Measurements from ENCODE around the gene CA5A.

Gene CA5A

GRCh38 chr16:87939562-87940423 lies 3.5 kb upstream of the CA5A start:
- TF ChIP-seq, protein P1, sequence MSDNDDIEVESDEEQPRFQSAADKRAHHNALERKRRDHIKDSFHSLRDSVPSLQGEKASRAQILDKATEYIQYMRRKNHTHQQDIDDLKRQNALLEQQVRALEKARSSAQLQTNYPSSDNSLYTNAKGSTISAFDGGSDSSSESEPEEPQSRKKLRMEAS (IDR thresholded peaks at IDR 0.05), result no peak
- TF ChIP-seq ZBTB7A (IDR thresholded peaks at IDR 0.05; ENCODE audit: low read depth) (no peak), YY1 (IDR thresholded peaks at IDR 0.05; ENCODE audit: low read depth) (no peak), NFIC (IDR thresholded peaks at IDR 0.05) (no peak), CREB1 (IDR thresholded peaks at IDR 0.05; ENCODE audit: low read depth) (no peak), RAD21 (IDR thresholded peaks at IDR 0.05; ENCODE audit: low read depth) (no peak)

DNA sequence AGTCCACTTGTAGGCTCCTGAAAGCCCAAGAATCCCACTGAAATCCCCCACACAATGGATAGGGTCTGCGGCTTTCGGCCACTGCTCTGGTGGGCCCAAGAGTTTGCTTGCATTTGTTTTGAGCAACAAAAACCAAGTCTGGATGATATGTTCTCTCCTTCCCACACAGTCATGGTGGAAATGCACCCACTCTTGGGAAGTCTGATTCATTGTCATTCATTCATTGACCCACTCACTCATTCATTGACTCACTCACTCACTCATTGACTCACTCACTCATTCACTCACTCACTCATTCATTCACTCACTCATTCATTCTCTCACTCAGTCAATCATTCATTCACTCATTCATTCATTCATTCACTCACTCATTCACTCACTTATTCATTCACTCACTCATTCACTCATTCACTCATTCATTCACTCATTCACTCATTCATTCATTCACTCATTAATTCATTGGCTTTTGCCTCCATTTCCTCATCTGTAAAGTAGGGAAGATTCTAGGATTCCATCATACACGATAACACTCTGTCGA lies 2.2 kb upstream of the CA5A start:
- TF ChIP-seq TCF12 (IDR thresholded peaks at IDR 0.05; ENCODE audit: low read depth) (no peak), EP300 (IDR thresholded peaks at IDR 0.05; ENCODE audit: borderline replicate concordance) (no peak), EGR1 (IDR thresholded peaks at IDR 0.05) (no peak), FOXM1 (IDR thresholded peaks at IDR 0.05; ENCODE audit: borderline replicate concordance, low read depth) (no peak), ZBTB7A (IDR thresholded peaks at IDR 0.05; ENCODE audit: low read depth) (no peak)

- TF ChIP-seq FOXM1 (IDR thresholded peaks at IDR 0.05; ENCODE audit: borderline replicate concordance, low read depth) (no peak), TAF1 (IDR thresholded peaks at IDR 0.05; ENCODE audit: low read depth) (no peak)
Observed at GRCh38 chr16:87933140-87933495, 3.2 kb downstream of the CA5A start.

GRCh38 chr16:87931504-87931903 lies 4.8 kb downstream of the CA5A start:
- TF ChIP-seq EP300 (IDR thresholded peaks at IDR 0.05; ENCODE audit: borderline replicate concordance) (no peak), RAD21 (IDR thresholded peaks at IDR 0.05; ENCODE audit: low read depth) (no peak), YY1 (IDR thresholded peaks at IDR 0.05; ENCODE audit: low read depth) (no peak), FOXM1 (IDR thresholded peaks at IDR 0.05; ENCODE audit: borderline replicate concordance, low read depth) (no peak), TCF12 (IDR thresholded peaks at IDR 0.05; ENCODE audit: low read depth) (no peak), EGR1 (IDR thresholded peaks at IDR 0.05) (no peak), NFIC (IDR thresholded peaks at IDR 0.05) (no peak), CREB1 (IDR thresholded peaks at IDR 0.05; ENCODE audit: low read depth) (no peak), REST (IDR thresholded peaks at IDR 0.05; ENCODE audit: low read depth) (no peak), CEBPB (IDR thresholded peaks at IDR 0.05) (no peak)
- TF ChIP-seq, protein P2, sequence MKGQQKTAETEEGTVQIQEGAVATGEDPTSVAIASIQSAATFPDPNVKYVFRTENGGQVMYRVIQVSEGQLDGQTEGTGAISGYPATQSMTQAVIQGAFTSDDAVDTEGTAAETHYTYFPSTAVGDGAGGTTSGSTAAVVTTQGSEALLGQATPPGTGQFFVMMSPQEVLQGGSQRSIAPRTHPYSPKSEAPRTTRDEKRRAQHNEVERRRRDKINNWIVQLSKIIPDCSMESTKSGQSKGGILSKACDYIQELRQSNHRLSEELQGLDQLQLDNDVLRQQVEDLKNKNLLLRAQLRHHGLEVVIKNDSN (IDR thresholded peaks at IDR 0.05), result no peak

GRCh38 chr16:87930456-87930855 lies 5.9 kb downstream of the CA5A start:
- TF ChIP-seq CREB1 (IDR thresholded peaks at IDR 0.05; ENCODE audit: low read depth) (no peak), YY1 (IDR thresholded peaks at IDR 0.05; ENCODE audit: low read depth) (no peak), REST (IDR thresholded peaks at IDR 0.05; ENCODE audit: low read depth) (no peak), RAD21 (IDR thresholded peaks at IDR 0.05; ENCODE audit: low read depth) (peak; percentile 48)

GRCh38 chr16:87929986-87930385 lies 6.3 kb downstream of the CA5A start:
- TF ChIP-seq REST (IDR thresholded peaks at IDR 0.05; ENCODE audit: low read depth) (no peak), EP300 (IDR thresholded peaks at IDR 0.05; ENCODE audit: borderline replicate concordance) (no peak), RAD21 (IDR thresholded peaks at IDR 0.05; ENCODE audit: low read depth) (no peak), CREB1 (IDR thresholded peaks at IDR 0.05; ENCODE audit: low read depth) (no peak), TEAD4 (IDR thresholded peaks at IDR 0.05) (no peak), EGR1 (IDR thresholded peaks at IDR 0.05) (no peak)
